ENCODE data around the gene RALGAPA2. TPM values are rescaled to one million over a fixed set of nuclear protein-coding genes. Genes with fewer than 3 reads are reported as not detected.

RALGAPA2 gene
- total and polyA plus RNA-seq, 2 of the 13 experiments (the other 11 are each of a cell fraction or from before 2014, with no cell fraction given): 13.8 to 17.7 TPM

GRCh38 chr20:20711413-20711812 is 1.0 kb downstream of the RALGAPA2 start (continued):
- TF ChIP-seq ZNF205 (CRISPR knock-in tag; IDR thresholded peaks at IDR 0.05) (no peak), TGIF2 (CRISPR knock-in tag; IDR thresholded peaks at IDR 0.05) (peak; percentile 85), NFATC3 (CRISPR knock-in tag; IDR thresholded peaks at IDR 0.05) (peak; percentile 73; the same call in 1 of the 2 replicates), STAG1 (CRISPR knock-in tag; IDR thresholded peaks at IDR 0.05) (0 out of 2 replicates have a peak, but pooled peaks have one; percentile 9), ZNF136 (CRISPR knock-in tag; IDR thresholded peaks at IDR 0.05; ENCODE audit: low read depth) (no peak), FOXA3 (CRISPR knock-in tag; IDR thresholded peaks at IDR 0.05) (peak; percentile 16; the same call in 1 of the 2 replicates), ZNF432 (CRISPR knock-in tag; IDR thresholded peaks at IDR 0.05; ENCODE audit: borderline replicate concordance) (no peak), SATB2 (CRISPR knock-in tag; IDR thresholded peaks at IDR 0.05) (no peak), HCFC1 (IDR thresholded peaks at IDR 0.05; ENCODE audit: low read depth, low read length) (0 out of 2 replicates have a peak, but pooled peaks have one; percentile 9), ZSCAN21 (CRISPR knock-in tag; IDR thresholded peaks at IDR 0.05; ENCODE audit: borderline replicate concordance) (no peak), ZNF556 (CRISPR knock-in tag; IDR thresholded peaks at IDR 0.05; ENCODE audit: borderline replicate concordance) (no peak), ZC3H13 (CRISPR knock-in tag; IDR thresholded peaks at IDR 0.05) (no peak), CCAR2 (optimal IDR thresholded peaks at IDR 0.05; ENCODE audit: low read depth, low read length) (no peak), ZNF703 (CRISPR knock-in tag; IDR thresholded peaks at IDR 0.05; ENCODE audit: borderline replicate concordance) (no peak), SMARCC2 (IDR thresholded peaks at IDR 0.05) (no peak), ZMYM2 (CRISPR knock-in tag; IDR thresholded peaks at IDR 0.05) (no peak), PITX1 (CRISPR knock-in tag; IDR thresholded peaks at IDR 0.05) (no peak), SKI (IDR thresholded peaks at IDR 0.05; ENCODE audit: partially characterized antibody) (no peak), CEBPB (IDR thresholded peaks at IDR 0.05; ENCODE audit: borderline replicate concordance, low read depth, low read length) (no peak), NFIC (IDR thresholded peaks at IDR 0.05; ENCODE audit: low read length) (no peak), RFX3 (CRISPR knock-in tag; IDR thresholded peaks at IDR 0.05) (no peak), ZFY (CRISPR knock-in tag; IDR thresholded peaks at IDR 0.05) (peak; percentile 33; the same call in 1 of the 2 replicates), CENPX (CRISPR knock-in tag; IDR thresholded peaks at IDR 0.05) (no peak), REPIN1 (CRISPR knock-in tag; IDR thresholded peaks at IDR 0.05; ENCODE audit: borderline replicate concordance, low read depth) (no peak), ZNF256 (CRISPR knock-in tag; conservative IDR thresholded peaks at IDR 0.05) (peak; percentile 75; the same call in 1 of the 2 replicates), ZNF331 (CRISPR knock-in tag; IDR thresholded peaks at IDR 0.05) (no peak), IKZF4 (CRISPR knock-in tag; IDR thresholded peaks at IDR 0.05; ENCODE audit: borderline replicate concordance, low read depth, not compliant biosample characterization) (no peak)
- TF ChIP-seq, protein P1, sequence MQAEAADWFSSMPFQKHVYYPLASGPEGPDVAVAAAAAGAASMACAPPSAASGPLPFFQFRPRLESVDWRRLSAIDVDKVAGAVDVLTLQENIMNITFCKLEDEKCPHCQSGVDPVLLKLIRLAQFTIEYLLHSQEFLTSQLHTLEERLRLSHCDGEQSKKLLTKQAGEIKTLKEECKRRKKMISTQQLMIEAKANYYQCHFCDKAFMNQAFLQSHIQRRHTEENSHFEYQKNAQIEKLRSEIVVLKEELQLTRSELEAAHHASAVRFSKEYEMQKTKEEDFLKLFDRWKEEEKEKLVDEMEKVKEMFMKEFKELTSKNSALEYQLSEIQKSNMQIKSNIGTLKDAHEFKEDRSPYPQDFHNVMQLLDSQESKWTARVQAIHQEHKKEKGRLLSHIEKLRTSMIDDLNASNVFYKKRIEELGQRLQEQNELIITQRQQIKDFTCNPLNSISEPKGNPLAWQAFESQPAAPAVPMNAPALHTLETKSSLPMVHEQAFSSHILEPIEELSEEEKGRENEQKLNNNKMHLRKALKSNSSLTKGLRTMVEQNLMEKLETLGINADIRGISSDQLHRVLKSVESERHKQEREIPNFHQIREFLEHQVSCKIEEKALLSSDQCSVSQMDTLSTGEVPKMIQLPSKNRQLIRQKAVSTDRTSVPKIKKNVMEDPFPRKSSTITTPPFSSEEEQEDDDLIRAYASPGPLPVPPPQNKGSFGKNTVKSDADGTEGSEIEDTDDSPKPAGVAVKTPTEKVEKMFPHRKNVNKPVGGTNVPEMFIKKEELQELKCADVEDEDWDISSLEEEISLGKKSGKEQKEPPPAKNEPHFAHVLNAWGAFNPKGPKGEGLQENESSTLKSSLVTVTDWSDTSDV (CRISPR knock-in tag; IDR thresholded peaks at IDR 0.05): no peak
- TF ChIP-seq, protein P2, sequence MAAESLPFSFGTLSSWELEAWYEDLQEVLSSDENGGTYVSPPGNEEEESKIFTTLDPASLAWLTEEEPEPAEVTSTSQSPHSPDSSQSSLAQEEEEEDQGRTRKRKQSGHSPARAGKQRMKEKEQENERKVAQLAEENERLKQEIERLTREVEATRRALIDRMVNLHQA (CRISPR knock-in tag; IDR thresholded peaks at IDR 0.05): no peak
- TF ChIP-seq, protein P3, sequence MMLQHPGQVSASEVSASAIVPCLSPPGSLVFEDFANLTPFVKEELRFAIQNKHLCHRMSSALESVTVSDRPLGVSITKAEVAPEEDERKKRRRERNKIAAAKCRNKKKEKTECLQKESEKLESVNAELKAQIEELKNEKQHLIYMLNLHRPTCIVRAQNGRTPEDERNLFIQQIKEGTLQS (CRISPR knock-in tag; IDR thresholded peaks at IDR 0.05): no peak

Measured in HepG2 (cell line).